ENCODE data around the gene DIP2C.

DIP2C gene

DNA sequence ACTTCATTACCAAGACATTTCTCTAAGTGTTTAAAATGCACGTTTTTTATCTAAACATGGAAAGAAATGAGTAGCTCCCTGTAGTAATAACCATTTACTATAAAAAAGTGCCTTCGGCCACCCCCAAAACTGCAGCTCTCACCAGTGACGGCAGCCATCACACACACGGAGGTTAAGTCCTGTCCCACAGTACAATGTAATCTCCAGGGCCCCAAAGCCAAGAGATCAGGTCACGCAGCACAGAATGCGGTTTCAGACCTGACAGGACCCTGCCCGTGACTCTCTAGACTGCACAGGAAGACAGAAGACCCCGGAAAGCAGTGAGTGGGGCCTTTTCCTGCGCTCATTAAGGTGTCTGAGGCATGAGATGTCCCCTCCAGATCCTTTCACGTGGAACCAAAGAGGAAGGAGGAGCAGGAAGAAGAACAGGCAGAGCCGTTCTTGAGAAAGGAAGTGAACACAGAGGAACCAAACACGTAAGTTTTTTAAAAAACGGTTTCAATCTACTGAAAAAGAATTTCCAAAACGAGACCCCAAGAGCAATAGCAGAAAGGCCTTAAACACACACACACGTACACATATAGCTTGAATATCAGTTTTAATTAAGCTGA, 428.5 kb downstream of the DIP2C start:
- Histone ChIP-seq H3K23ac (ENCODE audit: low read length) (no peak overlapping the region), H3K9ac (ENCODE audit: low read length) (no peak overlapping the region), H4K8ac (ENCODE audit: low read depth, low read length) (no peak overlapping the region), H3K79me1 (ENCODE audit: low read length) (no peaks in the 10 kb centered on the region), H3K18ac (ENCODE audit: low read length) (no peak overlapping the region), H3K56ac (ENCODE audit: low read length) (no peak overlapping the region), H3K4me3 (ENCODE audit: low read length) (no peak overlapping the region), H3K27me3 (ENCODE audit: insufficient read depth, low read length, poor library complexity) (no peaks in the 10 kb centered on the region), H3K27ac (ENCODE audit: low read depth, low read length) (no peak overlapping the region), H4K5ac (ENCODE audit: low read length) (no peak overlapping the region), H3K4ac (ENCODE audit: low read depth, low read length) (no peak overlapping the region), H2BK120ac (ENCODE audit: low read depth, low read length) (no peak overlapping the region), H3K79me2 (ENCODE audit: control insufficient read depth, insufficient read depth, low read length) (no peaks in the 10 kb centered on the region), H2BK5ac (ENCODE audit: low read length) (no peak overlapping the region), H3K4me2 (ENCODE audit: low read length) (no peak overlapping the region), H3K36me3 (ENCODE audit: control insufficient read depth, insufficient read depth, low read length) (no peaks in the 10 kb centered on the region), H3K4me1 (ENCODE audit: control insufficient read depth, low read depth, low read length) (no peaks in the 10 kb centered on the region), H2BK15ac (replicated peaks; ENCODE audit: low read depth) (no peak overlapping the region), H2AK5ac (ENCODE audit: low read length) (no peak overlapping the region)
- no CpG with 5 or more reads among the region's 15 CpGs for WGBS (ENCODE audit: extremely low coverage, insufficient coverage, low lambda C conversion rate)
- DNase-seq = no peak

DNA sequence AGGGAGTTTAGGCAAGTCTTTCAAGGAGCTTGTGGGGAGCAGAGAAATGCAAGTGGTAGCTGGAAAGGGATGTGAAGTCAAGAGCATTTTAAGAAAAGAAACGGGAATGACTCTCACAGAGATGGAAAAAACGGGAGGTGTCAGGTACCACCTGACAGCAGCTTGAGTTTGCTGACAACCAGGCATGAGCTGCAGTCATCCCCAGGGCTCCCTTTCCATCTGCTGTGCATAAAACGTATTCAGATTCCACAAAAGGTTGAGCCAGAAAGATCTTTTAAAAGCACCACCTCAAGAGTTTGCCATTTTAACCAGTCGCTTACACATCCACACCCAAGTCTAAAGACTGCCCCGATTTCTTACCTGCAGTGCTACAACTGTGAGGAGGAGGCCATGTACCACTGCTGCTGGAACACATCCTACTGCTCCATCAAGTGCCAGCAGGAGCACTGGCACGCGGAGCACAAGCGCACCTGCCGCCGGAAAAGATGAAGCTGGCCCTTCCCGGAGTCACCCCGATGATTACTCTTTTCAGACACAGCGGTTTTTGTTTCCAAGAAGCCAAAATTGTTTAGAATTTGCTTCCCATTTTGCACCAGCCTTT, 437.4 kb downstream of the DIP2C start:
- Histone ChIP-seq H3K18ac (ENCODE audit: low read length) (no peak overlapping the region), H3K56ac (ENCODE audit: low read length) (no peak overlapping the region), H3K79me2 (ENCODE audit: control insufficient read depth, insufficient read depth, low read length) (no peaks in the 10 kb centered on the region), H4K8ac (ENCODE audit: low read depth, low read length) (no peak overlapping the region), H3K23ac (ENCODE audit: low read length) (no peak overlapping the region), H2BK120ac (ENCODE audit: low read depth, low read length) (no peak overlapping the region), H3K4ac (ENCODE audit: low read depth, low read length) (no peak overlapping the region), H3K9ac (ENCODE audit: low read length) (no peak overlapping the region), H3K4me2 (ENCODE audit: low read length) (no peak overlapping the region), H2BK15ac (replicated peaks; ENCODE audit: low read depth) (no peak overlapping the region), H3K4me1 (ENCODE audit: control insufficient read depth, low read depth, low read length) (no peaks in the 10 kb centered on the region), H3K4me3 (ENCODE audit: low read length) (no peak overlapping the region), H3K79me1 (ENCODE audit: low read length) (no peaks in the 10 kb centered on the region), H4K5ac (ENCODE audit: low read length) (no peak overlapping the region), H2BK5ac (ENCODE audit: low read length) (no peak overlapping the region), H2AK5ac (ENCODE audit: low read length) (no peak overlapping the region), H3K27ac (ENCODE audit: low read depth, low read length) (no peak overlapping the region), H3K27me3 (ENCODE audit: insufficient read depth, low read length, poor library complexity) (no peaks in the 10 kb centered on the region), H3K36me3 (ENCODE audit: control insufficient read depth, insufficient read depth, low read length) (peaks cover 6% of the 10 kb centered on the region)
- no peak for DNase-seq
- WGBS (ENCODE audit: extremely low coverage, insufficient coverage, low lambda C conversion rate) = no CpG with 5 or more reads among the region's 13 CpGs

DNA sequence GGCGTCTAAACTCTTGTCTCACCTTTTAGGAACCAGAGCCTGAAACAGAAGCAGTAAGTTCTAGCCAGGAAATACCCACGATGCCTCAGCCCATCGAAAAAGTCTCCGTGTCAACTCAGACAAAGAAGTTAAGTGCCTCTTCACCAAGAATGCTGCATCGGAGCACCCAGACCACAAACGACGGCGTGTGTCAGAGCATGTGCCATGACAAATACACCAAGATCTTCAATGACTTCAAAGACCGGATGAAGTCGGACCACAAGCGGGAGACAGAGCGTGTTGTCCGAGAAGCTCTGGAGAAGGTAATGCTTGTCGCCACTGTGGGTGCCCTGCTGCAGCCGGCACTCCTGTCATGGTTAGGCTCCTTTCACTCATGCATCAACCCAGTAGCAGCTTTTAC, 441.2 kb downstream of the DIP2C start:
- no peaks in the 10 kb centered on the region for H3K79me2 ChIP-seq (ENCODE audit: control insufficient read depth, insufficient read depth, low read length)
- no peak overlapping the region for H3K9ac ChIP-seq (ENCODE audit: low read length)
- H3K18ac ChIP-seq (ENCODE audit: low read length) = no peak overlapping the region
- H3K36me3 ChIP-seq (ENCODE audit: control insufficient read depth, insufficient read depth, low read length) = peaks cover 6% of the 10 kb centered on the region
- no peak overlapping the region for H3K4me3 ChIP-seq (ENCODE audit: low read length)
- H4K8ac ChIP-seq (ENCODE audit: low read depth, low read length) = no peak overlapping the region
- H3K4me2 ChIP-seq (ENCODE audit: low read length) = no peak overlapping the region
- no peak overlapping the region for H4K5ac ChIP-seq (ENCODE audit: low read length)
- no peak overlapping the region for H2BK15ac ChIP-seq (replicated peaks; ENCODE audit: low read depth)
- no peak for DNase-seq
- H3K27me3 ChIP-seq (ENCODE audit: insufficient read depth, low read length, poor library complexity) = no peaks in the 10 kb centered on the region
- H2BK5ac ChIP-seq (ENCODE audit: low read length) = no peak overlapping the region
- H3K4me1 ChIP-seq (ENCODE audit: control insufficient read depth, low read depth, low read length) = no peaks in the 10 kb centered on the region
- H2BK120ac ChIP-seq (ENCODE audit: low read depth, low read length) = no peak overlapping the region
- H3K4ac ChIP-seq (ENCODE audit: low read depth, low read length) = no peak overlapping the region
- H3K27ac ChIP-seq (ENCODE audit: low read depth, low read length) = no peak overlapping the region
- no peak overlapping the region for H3K56ac ChIP-seq (ENCODE audit: low read length)
- no CpG with 5 or more reads among the region's 15 CpGs for WGBS (ENCODE audit: extremely low coverage, insufficient coverage, low lambda C conversion rate)
- H2AK5ac ChIP-seq (ENCODE audit: low read length) = no peak overlapping the region
- no peak overlapping the region for H3K23ac ChIP-seq (ENCODE audit: low read length)
- no peaks in the 10 kb centered on the region for H3K79me1 ChIP-seq (ENCODE audit: low read length)

DNA sequence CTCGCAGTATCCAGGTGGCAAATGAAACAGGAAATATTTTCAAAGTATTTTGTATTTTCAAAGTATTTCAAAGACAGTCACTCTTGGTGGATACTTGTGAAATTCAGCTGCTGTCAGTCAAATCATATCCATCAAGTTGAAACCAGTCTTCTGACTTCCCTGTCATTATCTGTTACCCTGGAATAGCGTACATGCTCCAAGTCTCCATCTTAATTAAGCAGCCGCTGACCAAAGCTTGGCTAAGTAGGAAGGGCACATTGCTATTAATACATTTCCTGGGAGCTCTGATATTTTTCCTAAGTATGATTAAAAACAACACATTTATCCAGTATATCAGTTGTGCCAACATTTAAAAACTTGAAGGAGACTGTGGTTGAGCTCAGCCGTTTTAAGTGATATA, 442.0 kb downstream of the DIP2C start:
- Histone ChIP-seq H2BK120ac (ENCODE audit: low read depth, low read length) (no peak overlapping the region), H3K18ac (ENCODE audit: low read length) (no peak overlapping the region), H3K56ac (ENCODE audit: low read length) (no peak overlapping the region), H3K36me3 (ENCODE audit: control insufficient read depth, insufficient read depth, low read length) (peaks cover 6% of the 10 kb centered on the region), H3K9ac (ENCODE audit: low read length) (no peak overlapping the region), H3K27ac (ENCODE audit: low read depth, low read length) (no peak overlapping the region), H4K8ac (ENCODE audit: low read depth, low read length) (no peak overlapping the region), H3K4me2 (ENCODE audit: low read length) (no peak overlapping the region), H3K23ac (ENCODE audit: low read length) (no peak overlapping the region), H3K4ac (ENCODE audit: low read depth, low read length) (no peak overlapping the region), H3K4me3 (ENCODE audit: low read length) (no peak overlapping the region), H3K79me2 (ENCODE audit: control insufficient read depth, insufficient read depth, low read length) (no peaks in the 10 kb centered on the region), H4K5ac (ENCODE audit: low read length) (no peak overlapping the region), H3K4me1 (ENCODE audit: control insufficient read depth, low read depth, low read length) (no peaks in the 10 kb centered on the region), H2BK15ac (replicated peaks; ENCODE audit: low read depth) (no peak overlapping the region), H2BK5ac (ENCODE audit: low read length) (no peak overlapping the region), H3K79me1 (ENCODE audit: low read length) (no peaks in the 10 kb centered on the region), H2AK5ac (ENCODE audit: low read length) (no peak overlapping the region), H3K27me3 (ENCODE audit: insufficient read depth, low read length, poor library complexity) (no peaks in the 10 kb centered on the region)
- WGBS (ENCODE audit: extremely low coverage, insufficient coverage, low lambda C conversion rate) = no CpG with 5 or more reads among the region's 4 CpGs
- DNase-seq = no peak

- Histone ChIP-seq H3K9ac (ENCODE audit: low read length) (no peak overlapping the region), H2AK5ac (ENCODE audit: low read length) (no peak overlapping the region), H3K4ac (ENCODE audit: low read depth, low read length) (no peak overlapping the region), H3K18ac (ENCODE audit: low read length) (no peak overlapping the region), H3K4me1 (ENCODE audit: control insufficient read depth, low read depth, low read length) (no peaks in the 10 kb centered on the region), H2BK15ac (replicated peaks; ENCODE audit: low read depth) (no peak overlapping the region), H2BK120ac (ENCODE audit: low read depth, low read length) (no peak overlapping the region), H4K8ac (ENCODE audit: low read depth, low read length) (no peak overlapping the region), H3K23ac (ENCODE audit: low read length) (no peak overlapping the region), H4K5ac (ENCODE audit: low read length) (no peak overlapping the region), H3K27me3 (ENCODE audit: insufficient read depth, low read length, poor library complexity) (no peaks in the 10 kb centered on the region), H3K4me3 (ENCODE audit: low read length) (no peak overlapping the region), H3K79me2 (ENCODE audit: control insufficient read depth, insufficient read depth, low read length) (no peaks in the 10 kb centered on the region), H3K27ac (ENCODE audit: low read depth, low read length) (no peak overlapping the region), H3K4me2 (ENCODE audit: low read length) (no peak overlapping the region), H2BK5ac (ENCODE audit: low read length) (no peak overlapping the region), H3K79me1 (ENCODE audit: low read length) (no peaks in the 10 kb centered on the region), H3K36me3 (ENCODE audit: control insufficient read depth, insufficient read depth, low read length) (peaks cover 6% of the 10 kb centered on the region), H3K56ac (ENCODE audit: low read length) (no peak overlapping the region)
- WGBS (ENCODE audit: extremely low coverage, insufficient coverage, low lambda C conversion rate) = no CpG with 5 or more reads among the region's 9 CpGs
- no peak for DNase-seq
Measured at GRCh38 chr10:246431-246830, 443.0 kb downstream of the DIP2C start.

DNA sequence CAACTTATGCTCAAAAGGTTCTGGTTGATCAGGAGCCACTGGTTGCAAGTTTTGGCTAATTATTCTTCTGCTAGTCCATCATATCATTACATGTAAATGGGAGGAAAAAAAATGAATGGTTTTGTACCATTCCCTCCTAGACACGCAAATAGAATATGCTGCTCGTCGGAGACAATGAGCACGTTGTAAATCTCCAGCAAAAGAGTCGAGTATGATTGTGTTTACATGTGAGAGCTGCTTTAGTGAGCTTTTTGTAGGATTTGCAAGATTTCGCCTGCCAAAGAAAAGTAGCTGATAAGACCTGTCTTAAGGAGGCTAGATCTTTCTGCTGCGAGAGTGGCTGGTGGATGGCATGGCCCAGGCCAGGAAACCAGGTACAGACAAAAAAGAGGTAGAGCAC, 445.2 kb downstream of the DIP2C start:
- Histone ChIP-seq H2BK5ac (ENCODE audit: low read length) (no peak overlapping the region), H2AK5ac (ENCODE audit: low read length) (no peak overlapping the region), H3K4me1 (ENCODE audit: control insufficient read depth, low read depth, low read length) (no peaks in the 10 kb centered on the region), H3K36me3 (ENCODE audit: control insufficient read depth, insufficient read depth, low read length) (peaks cover 4% of the 10 kb centered on the region), H2BK120ac (ENCODE audit: low read depth, low read length) (no peak overlapping the region), H3K4me2 (ENCODE audit: low read length) (no peak overlapping the region), H4K5ac (ENCODE audit: low read length) (no peak overlapping the region), H3K79me2 (ENCODE audit: control insufficient read depth, insufficient read depth, low read length) (no peaks in the 10 kb centered on the region), H3K27ac (ENCODE audit: low read depth, low read length) (no peak overlapping the region), H4K8ac (ENCODE audit: low read depth, low read length) (no peak overlapping the region), H3K56ac (ENCODE audit: low read length) (no peak overlapping the region), H3K4ac (ENCODE audit: low read depth, low read length) (no peak overlapping the region), H3K79me1 (ENCODE audit: low read length) (no peaks in the 10 kb centered on the region), H3K27me3 (ENCODE audit: insufficient read depth, low read length, poor library complexity) (no peaks in the 10 kb centered on the region), H3K23ac (ENCODE audit: low read length) (no peak overlapping the region), H2BK15ac (replicated peaks; ENCODE audit: low read depth) (no peak overlapping the region), H3K18ac (ENCODE audit: low read length) (no peak overlapping the region), H3K4me3 (ENCODE audit: low read length) (no peak overlapping the region), H3K9ac (ENCODE audit: low read length) (no peak overlapping the region)
- no peak for DNase-seq
- WGBS (ENCODE audit: extremely low coverage, insufficient coverage, low lambda C conversion rate) = no CpG with 5 or more reads among the region's 7 CpGs
